Esophagus squamous epithelium (tissue), 5 donors: ENCODE data around the gene FMN2. TPM values are rescaled to one million over a fixed set of nuclear protein-coding genes. Genes with fewer than 3 reads are reported as not detected.

Experiments
- DNase-seq: peaks from one replicate; lab custom pipeline; 2025; lab: John Stamatoyannopoulos, UW
- H3K27ac ChIP-seq, 4 donors: fragments of 200-600 bp; sonication (generic); one replicate each; pipeline ENCODE4 v1.5.1; 2016 to 2019; ENCODE audit warnings: mild to moderate bottlenecking in 1 of 4
- H3K27me3 ChIP-seq, 4 donors: fragments of 200-600 bp; sonication (generic); 1 replicate in 3 of 4; 2 replicates in 1 of 4; pipeline versions ENCODE4 v1.5.1 to v1.6.0; 2017 to 2021; ENCODE audit warnings: antibody characterized with exemption in 1 of 4
- H3K36me3 ChIP-seq, 3 donors: fragments of 200-600 bp; sonication (generic); one replicate each; pipeline ENCODE4 v1.5.1; 2016 to 2019
- H3K4me1 ChIP-seq, 3 donors: fragments of 200-600 bp; sonication (generic); one replicate each; pipeline ENCODE4 v1.5.1; 2017 to 2019
- H3K4me3 ChIP-seq, 4 donors: fragments of 200-600 bp; sonication (generic); 1 replicate in 3 of 4; 2 replicates in 1 of 4; pipeline ENCODE4 v1.5.1; 2016 to 2019; ENCODE audit warnings: mild to moderate bottlenecking in 2 of 4, moderate library complexity in 1 of 4
- H3K9me3 ChIP-seq, 3 donors: fragments of 200-600 bp; sonication (generic); one replicate each; pipeline ENCODE4 v1.5.1; 2016 to 2019
- POLR2A ChIP-seq, 4 donors: fragments of 450-650 bp; IDR thresholded peaks; one replicate each; pipeline ENCODE4 v1.6.1; 2017; ENCODE audit warnings: antibody characterized with exemption in 4 of 4, mild to moderate bottlenecking in 4 of 4, moderate library complexity in 3 of 4
- WGBS, 2 donors: methylation state at CpG; one replicate each; pipeline ENCODE4 v1.1.5; 2018; 5-methylcytosine and 5-hydroxymethylcytosine counted together
- intact Hi-C: fragments of 100-400 bp; cut with DNase I; formaldehyde crosslinking; loops from one replicate; pipeline ENCODE4 v1.15.0; 2022
- total RNA-seq, 4 donors: library from RNA; depleted of rRNA; stranded (reverse); fragments of >200 nt; gene quantifications; one replicate each; pipeline ENCODE4 v1.1.0, GENCODE V29; 2016
- TF ChIP-seq, protein P1 (sequence below), 6 experiments: fragments of 450-650 bp in 4 of 6; fragments of 200-600 bp in 2 of 6; sonication (generic) in 2 of 6; IDR thresholded peaks; one replicate each; pipeline ENCODE4 v1.5.1; 2016 to 2019; ENCODE audit warnings: antibody characterized with exemption in 6 of 6, mild to moderate bottlenecking in 4 of 6, moderate library complexity in 4 of 6
- donor health status: DM: yes; HTN: yes; CAD: no.

The FMN2 gene
- total RNA-seq, 4 donors from 2014 or later = 0.19 to 0.35 TPM; not detected in 2

DNA sequence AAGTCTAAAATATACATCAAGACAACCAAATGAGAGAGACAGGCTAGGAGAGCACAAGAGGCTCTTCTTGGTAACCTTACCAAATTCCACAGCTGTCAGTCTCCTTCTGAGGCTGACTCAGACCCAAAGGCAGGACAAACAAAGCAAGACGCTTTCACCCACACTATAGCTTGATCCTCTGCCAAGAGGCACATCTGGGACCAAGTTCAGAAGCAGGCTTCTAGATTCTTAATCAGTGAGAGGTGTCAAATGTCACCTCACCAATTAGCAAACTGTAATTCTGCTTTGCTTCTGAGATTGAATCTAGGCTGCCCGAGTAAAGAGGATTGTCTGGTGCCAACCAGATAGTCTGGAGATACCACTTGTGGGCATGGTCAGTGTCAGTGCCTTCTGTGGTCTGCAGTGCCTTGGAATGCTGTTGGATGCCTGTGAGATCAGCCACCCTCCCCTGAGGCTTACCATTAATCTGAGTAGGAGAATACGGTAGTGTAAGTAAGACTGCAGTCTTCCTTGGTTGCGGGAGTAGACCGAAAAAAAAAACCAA lies 151.0 kb downstream of the FMN2 start:
- Histone ChIP-seq H3K4me1 (no peaks in the 10 kb centered on the region), H3K27me3 (no peaks in the 10 kb centered on the region), H3K36me3 (no peaks in the 10 kb centered on the region), H3K27ac (no peak overlapping the region), H3K9me3 (no peaks in the 10 kb centered on the region), H3K4me3 (no peak overlapping the region)
- intact Hi-C loops = no loop called here
- WGBS, 2 donors = 53 to 58% methylated on average over 5 of the region's 5 CpGs
- TF ChIP-seq, protein P1, sequence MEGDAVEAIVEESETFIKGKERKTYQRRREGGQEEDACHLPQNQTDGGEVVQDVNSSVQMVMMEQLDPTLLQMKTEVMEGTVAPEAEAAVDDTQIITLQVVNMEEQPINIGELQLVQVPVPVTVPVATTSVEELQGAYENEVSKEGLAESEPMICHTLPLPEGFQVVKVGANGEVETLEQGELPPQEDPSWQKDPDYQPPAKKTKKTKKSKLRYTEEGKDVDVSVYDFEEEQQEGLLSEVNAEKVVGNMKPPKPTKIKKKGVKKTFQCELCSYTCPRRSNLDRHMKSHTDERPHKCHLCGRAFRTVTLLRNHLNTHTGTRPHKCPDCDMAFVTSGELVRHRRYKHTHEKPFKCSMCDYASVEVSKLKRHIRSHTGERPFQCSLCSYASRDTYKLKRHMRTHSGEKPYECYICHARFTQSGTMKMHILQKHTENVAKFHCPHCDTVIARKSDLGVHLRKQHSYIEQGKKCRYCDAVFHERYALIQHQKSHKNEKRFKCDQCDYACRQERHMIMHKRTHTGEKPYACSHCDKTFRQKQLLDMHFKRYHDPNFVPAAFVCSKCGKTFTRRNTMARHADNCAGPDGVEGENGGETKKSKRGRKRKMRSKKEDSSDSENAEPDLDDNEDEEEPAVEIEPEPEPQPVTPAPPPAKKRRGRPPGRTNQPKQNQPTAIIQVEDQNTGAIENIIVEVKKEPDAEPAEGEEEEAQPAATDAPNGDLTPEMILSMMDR (IDR thresholded peaks at IDR 0.05) = no peak
- no peak for TF ChIP-seq POLR2A (IDR thresholded peaks at IDR 0.05)
- no peak for DNase-seq

DNA sequence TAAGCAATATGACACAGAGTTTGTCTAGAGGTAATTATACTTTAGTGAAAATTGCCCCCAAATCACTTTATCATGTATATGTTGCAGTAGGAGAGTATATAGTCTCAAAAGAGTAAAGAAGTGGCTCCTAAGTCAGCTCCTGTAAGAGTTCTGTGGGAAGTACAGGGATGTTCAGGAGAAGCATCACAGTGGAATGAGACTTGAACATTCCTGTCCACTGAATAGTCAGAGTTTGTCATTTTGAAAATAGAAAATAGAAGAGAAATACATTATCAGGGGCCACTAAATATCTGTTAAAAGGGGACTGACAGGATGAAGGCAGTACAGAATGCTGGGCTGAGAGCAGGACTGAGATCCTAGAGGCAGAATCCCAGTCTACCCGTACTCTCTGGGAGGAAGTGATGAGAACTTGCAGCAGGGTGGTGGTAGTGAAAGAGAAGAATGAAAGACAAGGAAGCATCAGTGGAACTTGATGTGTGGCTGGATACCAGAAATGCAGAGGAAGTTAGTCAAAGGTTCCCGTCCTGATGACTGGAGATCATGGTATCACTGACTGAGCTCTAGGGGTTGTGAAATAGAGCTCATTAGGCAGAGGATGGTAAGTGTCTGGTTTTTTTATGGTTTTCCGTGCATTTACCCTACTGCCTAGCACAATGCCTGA lies 153.4 kb downstream of the FMN2 start:
- Histone ChIP-seq H3K27ac (no peak overlapping the region), H3K36me3 (no peaks in the 10 kb centered on the region), H3K4me3 (no peak overlapping the region), H3K27me3 (no peaks in the 10 kb centered on the region), H3K4me1 (no peaks in the 10 kb centered on the region), H3K9me3 (peaks cover 0 to 6% (median 0%) of the 10 kb centered on the region in 3 donors)
- TF ChIP-seq, protein P1 (IDR thresholded peaks at IDR 0.05) = no peak
- TF ChIP-seq POLR2A (IDR thresholded peaks at IDR 0.05) = no peak
- 74% methylated on average over 3 of the region's 3 CpGs for WGBS, 2 donors
- no peak for DNase-seq
- intact Hi-C loops = no loop called here

DNA sequence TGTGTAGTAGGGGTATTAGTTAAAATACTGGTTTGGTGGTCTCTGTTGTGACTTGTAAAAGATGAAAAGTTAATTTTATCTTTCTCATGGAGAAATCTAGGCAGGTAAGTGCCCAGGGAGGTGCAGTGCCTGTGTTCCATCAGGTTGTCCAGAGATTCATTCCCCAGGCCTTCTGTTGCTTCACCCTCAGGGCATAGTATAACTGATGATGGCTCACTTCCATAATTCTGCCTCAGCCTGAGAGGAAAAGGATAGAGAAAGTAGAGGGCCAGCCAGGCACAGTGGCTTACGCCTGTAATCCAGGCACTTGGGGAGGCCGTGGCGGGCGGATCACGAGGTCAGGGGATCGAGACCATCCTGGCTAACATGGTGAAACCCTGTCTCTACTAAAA lies 153.9 kb downstream of the FMN2 start:
- Histone ChIP-seq H3K9me3 (peaks cover 0 to 6% (median 0%) of the 10 kb centered on the region in 3 donors), H3K4me1 (no peaks in the 10 kb centered on the region), H3K4me3 (no peak overlapping the region), H3K36me3 (no peaks in the 10 kb centered on the region), H3K27me3 (no peaks in the 10 kb centered on the region), H3K27ac (no peak overlapping the region)
- TF ChIP-seq POLR2A (IDR thresholded peaks at IDR 0.05) = no peak
- TF ChIP-seq, protein P1 (IDR thresholded peaks at IDR 0.05) = no peak
- no peak for DNase-seq
- intact Hi-C loops = no loop called here
- 84% methylated on average over 6 of the region's 6 CpGs; no CpG with 5 or more reads in 1 of the 2 donors for WGBS, 2 donors

DNA sequence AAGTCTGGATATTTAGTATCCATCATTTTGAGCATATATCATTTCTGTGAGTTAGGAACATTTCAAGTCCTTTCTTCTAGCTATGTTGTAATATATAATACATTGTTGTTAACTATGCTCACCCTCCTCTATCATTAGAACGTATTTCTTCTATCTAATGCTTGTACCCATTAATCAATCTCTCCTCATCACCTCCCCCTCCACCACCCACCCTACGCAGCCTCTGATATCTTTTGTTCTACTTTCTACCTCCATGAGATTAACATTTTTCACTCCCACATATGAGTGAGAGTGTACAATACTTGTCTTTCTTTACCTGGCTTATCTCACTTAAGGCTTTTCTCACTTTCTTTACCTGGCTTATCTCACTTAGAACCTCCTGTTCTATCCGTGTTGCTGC lies 156.2 kb downstream of the FMN2 start:
- no peak for DNase-seq
- intact Hi-C loops = no loop called here
- Histone ChIP-seq H3K36me3 (no peaks in the 10 kb centered on the region), H3K4me1 (no peaks in the 10 kb centered on the region), H3K4me3 (no peak overlapping the region), H3K27me3 (no peaks in the 10 kb centered on the region), H3K9me3 (peaks cover 0 to 6% (median 0%) of the 10 kb centered on the region in 3 donors), H3K27ac (no peak overlapping the region)
- no peak for TF ChIP-seq POLR2A (IDR thresholded peaks at IDR 0.05)
- TF ChIP-seq, protein P1 (IDR thresholded peaks at IDR 0.05) = no peak
- WGBS, 2 donors = 60% methylated on average over 3 of the region's 3 CpGs

DNA sequence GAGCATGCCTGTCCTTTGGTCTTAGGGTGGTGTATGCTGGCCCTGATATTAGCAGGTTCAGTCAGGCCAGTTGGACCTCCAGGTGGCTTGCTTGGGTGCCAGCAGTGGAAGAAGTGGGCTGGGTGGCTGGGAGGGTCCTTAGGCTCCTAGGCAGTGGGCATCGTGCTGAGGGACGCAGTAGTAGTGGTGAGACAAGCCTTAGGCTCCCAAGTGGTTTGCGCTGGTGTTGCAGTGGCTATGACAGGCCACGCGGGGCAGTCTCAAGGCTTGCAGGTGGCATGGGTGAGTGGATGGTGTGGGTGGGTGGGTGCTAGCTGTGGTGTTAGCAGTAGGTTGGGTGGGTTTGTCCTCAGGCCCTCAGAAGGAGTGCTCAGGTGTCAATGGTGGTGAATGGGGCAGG lies 162.3 kb downstream of the FMN2 start:
- H3K27ac ChIP-seq = no peak overlapping the region
- no peak overlapping the region for H3K4me3 ChIP-seq
- H3K4me1 ChIP-seq = no peaks in the 10 kb centered on the region
- intact Hi-C loops = no loop called here
- H3K27me3 ChIP-seq = no peaks in the 10 kb centered on the region
- TF ChIP-seq, protein P1 (IDR thresholded peaks at IDR 0.05) = no peak
- TF ChIP-seq POLR2A (IDR thresholded peaks at IDR 0.05) = no peak
- H3K36me3 ChIP-seq = no peaks in the 10 kb centered on the region
- 70% methylated on average over 2 of the region's 5 CpGs; no CpG with 5 or more reads in 1 of the 2 donors for WGBS, 2 donors
- peaks cover 0 to 20% (median 5%) of the 10 kb centered on the region in 3 donors for H3K9me3 ChIP-seq
- DNase-seq = no peak
